ENCODE results near the gene FCN3. TPM values are rescaled to one million over a fixed set of nuclear protein-coding genes. Genes with fewer than 3 reads are reported as not detected.

Gene FCN3
- total RNA-seq, 2 experiments from 2014 or later: not detected

GRCh38 chr1:27377760-27378495 lies 3.3 kb upstream of the FCN3 start:
- POLR2A ChIA-PET: no interaction called here
- H3K27ac Mint-ChIP-seq: no peak overlapping the region

GRCh38 chr1:27372808-27373690 lies 1.6 kb downstream of the FCN3 start:
- no peak overlapping the region for H3K4me3 Mint-ChIP-seq

More at GRCh38 chr1:27377760-27378495, 3.3 kb upstream of the FCN3 start:
- ATAC-seq (ENCODE audit: poor library complexity): no peak
- Mint-ChIP-seq H3K4me3 (no peak overlapping the region), H3K36me3 (ENCODE audit: low read depth) (no peaks in the 10 kb centered on the region), H3K4me1 (ENCODE audit: low read depth) (no peaks in the 10 kb centered on the region), H3K27me3 (peaks cover 10% of the 10 kb centered on the region), H3K9me3 (no peaks in the 10 kb centered on the region)
- CTCF ChIA-PET: interaction anchor here (0.7 to 1.6 kb wide), 3 partner anchors 12 to 77 kb away, joined by 3 to 5 read pairs (median 3); no protein-coding TSS in a partner anchor
- H3K9me3 ChIP-seq (ENCODE audit: control insufficient read depth in 1 of 2, insufficient read depth in 1 of 2, low read length in 2 of 2): no peaks in the 10 kb centered on the region
- no peaks in the 10 kb centered on the region for H3K4me1 ChIP-seq (ENCODE audit: insufficient read depth, low read length)
- H3K27me3 ChIP-seq (ENCODE audit: control insufficient read depth in 1 of 2, insufficient read depth in 2 of 2, low read length in 2 of 2): no peaks in the 10 kb centered on the region
- TF ChIP-seq CTCF (IDR thresholded peaks at IDR 0.05): no peak
- intact Hi-C loops (cut with DNase I, micrococcal nuclease): no loop called here
- no peaks in the 10 kb centered on the region for H3K36me3 ChIP-seq (ENCODE audit: insufficient read depth, low read length)
- DNase-seq: no peak
- H3K4me3 ChIP-seq (ENCODE audit: low read length): no peak overlapping the region
- H3K27ac ChIP-seq (ENCODE audit: low read depth in 1 of 2, low read length in 2 of 2): no peak overlapping the region

More at GRCh38 chr1:27372808-27373690, 1.6 kb downstream of the FCN3 start:
- Histone ChIP-seq H3K27ac (ENCODE audit: low read depth in 1 of 2, low read length in 2 of 2) (no peak overlapping the region), H3K4me3 (ENCODE audit: low read length) (no peak overlapping the region), H3K27me3 (ENCODE audit: control insufficient read depth in 1 of 2, insufficient read depth in 2 of 2, low read length in 2 of 2) (no peaks in the 10 kb centered on the region), H3K36me3 (ENCODE audit: insufficient read depth, low read length) (no peaks in the 10 kb centered on the region), H3K4me1 (ENCODE audit: insufficient read depth, low read length) (peaks cover 10% of the 10 kb centered on the region), H3K9me3 (ENCODE audit: control insufficient read depth in 1 of 2, insufficient read depth in 1 of 2, low read length in 2 of 2) (no peaks in the 10 kb centered on the region)
- intact Hi-C loops (cut with DNase I, micrococcal nuclease): no loop called here
- Mint-ChIP-seq H3K27ac (no peak overlapping the region), H3K36me3 (ENCODE audit: low read depth) (no peaks in the 10 kb centered on the region), H3K4me1 (ENCODE audit: low read depth) (peaks cover 13% of the 10 kb centered on the region), H3K27me3 (no peaks in the 10 kb centered on the region), H3K9me3 (no peaks in the 10 kb centered on the region)
- ATAC-seq (ENCODE audit: poor library complexity) (no peak), DNase-seq (no peak)
- CTCF ChIA-PET: interaction anchor here (0.5 to 0.8 kb wide), 2 partner anchors 15 kb away, joined by 3 read pairs; no protein-coding TSS in a partner anchor
- no peak for TF ChIP-seq CTCF (IDR thresholded peaks at IDR 0.05)
- POLR2A ChIA-PET: interaction anchor here (0.6 kb wide), 1 partner anchor 301 kb away, joined by 3 read pairs; no protein-coding TSS in a partner anchor
